Measurements from ENCODE around the gene SYT12. TPM values are rescaled to one million over a fixed set of nuclear protein-coding genes. Genes with fewer than 3 reads are reported as not detected.

SYT12 gene
- total and polyA plus RNA-seq, 10 donors, result 0.02 to 0.13 (median 0.05) TPM; not detected in 7

- intact Hi-C loops (cut with DNase I; ENCODE audit: low total_unique reads), result no loop called here
- Histone ChIP-seq H3K9me3 (peaks cover 0 to 5% (median 0%) of the 10 kb centered on the region in 8 donors), H3K4me1 (no peaks in the 10 kb centered on the region), H3K36me3 (no peaks in the 10 kb centered on the region), H3K27ac (no peak overlapping the region), H3K4me3 (no peak overlapping the region), H3K27me3 (replicated peaks in 1 of 7) (peaks cover 0 to 32% (median 0%) of the 10 kb centered on the region in 7 donors)
- TF ChIP-seq POLR2A (IDR thresholded peaks at IDR 0.05) (no peak), CTCF (IDR thresholded peaks at IDR 0.05 in 8 of 11, conservative IDR thresholded peaks at IDR 0.05 in 3 of 11) (no peak), POLR2AphosphoS5 (IDR thresholded peaks at IDR 0.05) (no peak)
- DNase-seq, result no peak
- 86 to 96% (median 93%) methylated on average over 7 to 8 of the region's 8 CpGs for WGBS, 5 donors
These were observed 7.9 kb upstream of the SYT12 start for GRCh38 chr11:67015048-67015447.

GRCh38 chr11:67016550-67016949, 6.4 kb upstream of the SYT12 start:
- no peak overlapping the region for H3K4me3 ChIP-seq
- H3K36me3 ChIP-seq, result no peaks in the 10 kb centered on the region
- H3K27ac ChIP-seq, result no peak overlapping the region
- DNase-seq, result no peak
- WGBS, 5 donors, result 79 to 95% (median 81%) methylated on average over 4 to 5 of the region's 5 CpGs
- H3K4me1 ChIP-seq, result no peaks in the 10 kb centered on the region
- H3K27me3 ChIP-seq (replicated peaks in 1 of 7), result peaks cover 0 to 42% (median 0%) of the 10 kb centered on the region in 7 donors
- peaks cover 0 to 5% (median 0%) of the 10 kb centered on the region in 8 donors for H3K9me3 ChIP-seq
- intact Hi-C loops (cut with DNase I; ENCODE audit: low total_unique reads), result no loop called here
- TF ChIP-seq POLR2A (IDR thresholded peaks at IDR 0.05) (no peak), POLR2AphosphoS5 (IDR thresholded peaks at IDR 0.05) (no peak), CTCF (IDR thresholded peaks at IDR 0.05 in 8 of 11, conservative IDR thresholded peaks at IDR 0.05 in 3 of 11) (no peak)

- WGBS, 5 donors, result 64 to 88% (median 76%) methylated on average over 6 of the region's 6 CpGs
- Histone ChIP-seq H3K27ac (no peak overlapping the region), H3K27me3 (replicated peaks in 1 of 7) (peaks cover 3 to 68% (median 39%) of the 10 kb centered on the region in 7 donors), H3K36me3 (no peaks in the 10 kb centered on the region), H3K4me1 (peaks cover 13 to 35% (median 28%) of the 10 kb centered on the region in 6 donors), H3K4me3 (no peak overlapping the region), H3K9me3 (peaks cover 0 to 5% (median 0%) of the 10 kb centered on the region in 8 donors)
- no peak for DNase-seq
- intact Hi-C loops (cut with DNase I; ENCODE audit: low total_unique reads), result no loop called here
- TF ChIP-seq POLR2AphosphoS5 (IDR thresholded peaks at IDR 0.05), result no peak
- no peak for TF ChIP-seq CTCF (IDR thresholded peaks at IDR 0.05 in 8 of 11, conservative IDR thresholded peaks at IDR 0.05 in 3 of 11)
- no peak for TF ChIP-seq POLR2A (IDR thresholded peaks at IDR 0.05)
These were observed 2.0 kb upstream of the SYT12 start for GRCh38 chr11:67020949-67021348.

GRCh38 chr11:67022341-67022933, 497 bp upstream of the SYT12 start:
- Histone ChIP-seq H3K4me1 (peaks cover 13 to 36% (median 28%) of the 10 kb centered on the region in 6 donors), H3K27me3 (replicated peaks in 1 of 7) (peaks cover 3 to 80% (median 45%) of the 10 kb centered on the region in 7 donors), H3K36me3 (no peaks in the 10 kb centered on the region), H3K27ac (no peak overlapping the region), H3K4me3 (peak overlapping the region in 5 of 8 donors; percentile 9 to 65 (median 24)), H3K9me3 (peaks cover 0 to 5% (median 0%) of the 10 kb centered on the region in 8 donors)
- no peak for DNase-seq
- no peak for TF ChIP-seq CTCF (IDR thresholded peaks at IDR 0.05 in 8 of 11, conservative IDR thresholded peaks at IDR 0.05 in 3 of 11)
- no peak for TF ChIP-seq POLR2A (IDR thresholded peaks at IDR 0.05)
- TF ChIP-seq POLR2AphosphoS5 (IDR thresholded peaks at IDR 0.05), result no peak
- WGBS, 5 donors, result 33 to 41% (median 37%) methylated on average over 18 to 20 of the region's 20 CpGs
- intact Hi-C loops (cut with DNase I; ENCODE audit: low total_unique reads), result no loop called here
